Activated CD8-positive, alpha-beta memory T cell treated with anti-CD3 and anti-CD28 coated beads, Interleukin-2, amount 50 U/mL, for 1 hour (primary cell): ENCODE data around the gene ADAMTS10.
"Not testable (repeated sequence)": the region's sequence is repeated elsewhere in the genome, so short reads cannot be mapped to it uniquely, and the experiment has no call there.

Experiments used
- DNase-seq: peaks from one replicate; pipeline ENCODE4 v3.0.0-alpha.2; 2020; ENCODE audit errors: extremely low read depth

Gene ADAMTS10

DNA sequence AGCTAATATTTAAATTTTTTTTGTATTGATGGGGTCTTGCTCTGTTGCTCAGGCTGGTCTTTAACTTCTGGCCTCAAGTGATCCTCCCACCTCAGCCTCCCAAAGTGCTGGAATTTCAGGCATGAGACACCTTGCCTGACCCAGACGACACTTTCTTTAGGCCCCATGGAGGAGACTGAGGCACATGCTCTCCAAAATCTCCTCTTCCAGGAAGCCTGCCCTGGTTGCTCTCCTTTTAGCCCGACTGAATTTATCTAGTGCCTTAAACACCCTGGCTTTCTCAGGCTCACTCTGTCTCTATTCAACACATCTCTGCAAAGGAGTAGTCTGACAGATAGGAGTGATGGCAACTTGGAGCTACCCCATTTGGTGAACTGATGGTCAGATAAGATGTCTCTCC is 52.2 kb downstream of the ADAMTS10 start:
- no peak for DNase-seq

GRCh38 chr19:8557642-8558238 is 52.8 kb downstream of the ADAMTS10 start:
- no peak for DNase-seq

DNA sequence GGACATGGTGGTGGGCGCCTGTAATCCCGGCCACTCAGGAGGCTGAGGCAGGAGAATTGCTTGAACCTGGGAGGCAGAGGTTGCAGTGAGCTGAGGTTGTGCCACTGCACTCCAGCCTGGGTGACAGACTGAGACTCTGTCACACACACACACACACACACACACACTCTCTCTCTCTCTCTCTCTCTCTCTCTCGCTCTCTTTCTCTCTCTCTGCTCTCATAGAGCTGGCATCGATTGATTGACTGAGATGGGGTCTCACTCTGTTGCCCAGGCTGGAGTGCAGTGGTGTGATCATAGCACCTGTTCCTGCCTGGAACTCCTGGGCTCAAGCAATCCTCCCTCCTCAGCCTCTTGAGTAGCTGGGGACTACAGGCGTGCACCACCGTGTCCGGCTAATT is 56.8 kb downstream of the ADAMTS10 start:
- DNase-seq: not testable (repeated sequence)

DNA sequence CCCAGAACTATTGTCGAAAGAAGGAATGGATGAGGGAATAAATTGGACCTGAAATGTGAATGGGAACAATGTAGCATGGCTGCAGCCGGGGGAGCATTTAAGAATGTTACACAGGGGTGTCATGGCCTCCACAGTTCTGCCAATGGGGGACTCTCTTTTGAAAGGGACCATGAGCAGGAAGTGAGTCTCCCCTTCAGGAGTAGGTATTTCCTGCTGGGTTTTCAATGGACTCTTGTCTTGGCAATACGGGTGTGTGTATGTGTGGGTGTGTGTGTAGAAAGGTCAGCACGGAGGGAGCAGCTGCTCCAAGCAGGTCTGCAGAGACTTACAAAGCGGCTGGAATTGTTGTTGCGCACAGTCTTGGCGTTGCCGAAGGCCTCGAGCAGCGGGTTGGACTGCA is 57.7 kb downstream of the ADAMTS10 start:
- DNase-seq: no peak

GRCh38 chr19:8550070-8550469 is 60.4 kb downstream of the ADAMTS10 start:
- no peak for DNase-seq

GRCh38 chr19:8545743-8546142 is 64.8 kb downstream of the ADAMTS10 start:
- no peak for DNase-seq

DNA sequence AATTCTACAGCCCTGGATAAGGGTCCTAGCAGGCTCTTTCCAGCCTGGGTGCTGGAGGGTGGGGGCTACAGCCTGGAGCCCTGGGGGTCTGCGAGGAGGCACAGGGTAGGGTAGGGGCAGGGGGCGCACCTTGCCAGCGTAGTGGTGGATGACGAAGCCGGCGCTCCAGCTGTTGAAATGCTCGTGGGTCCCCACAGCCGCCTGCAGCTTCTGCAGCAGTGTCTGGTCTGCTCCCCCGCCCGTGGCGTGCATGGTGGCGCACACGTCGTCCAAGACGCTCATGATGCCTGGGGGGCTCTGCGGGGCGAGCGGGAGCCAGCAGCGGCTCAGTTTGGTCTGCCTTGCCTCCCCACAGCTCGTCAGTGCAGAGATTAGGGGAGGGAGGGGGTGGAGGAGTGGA is 66.3 kb downstream of the ADAMTS10 start:
- DNase-seq: no peak

GRCh38 chr19:8539621-8540149 is 70.8 kb downstream of the ADAMTS10 start:
- DNase-seq: no peak

DNA sequence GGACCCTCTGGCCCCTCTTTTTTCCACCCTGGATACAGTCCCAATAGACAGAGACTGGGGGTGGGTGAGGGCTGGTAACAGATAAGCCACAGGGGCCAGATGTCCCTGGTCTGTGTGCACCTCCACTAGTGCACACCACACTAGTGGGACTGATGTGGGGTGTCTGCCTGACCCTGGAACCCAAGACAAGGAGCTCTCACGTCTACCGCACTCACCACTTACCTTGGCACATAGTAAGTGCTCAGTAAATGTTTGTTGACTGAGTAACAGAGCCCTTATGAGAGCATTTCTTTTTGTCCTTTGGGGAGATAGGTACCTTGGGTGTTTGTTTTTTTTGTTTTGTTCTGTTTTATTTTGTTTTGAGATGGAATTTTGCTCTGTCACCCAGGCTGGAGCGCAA is 73.4 kb downstream of the ADAMTS10 start:
- DNase-seq: no peak

DNA sequence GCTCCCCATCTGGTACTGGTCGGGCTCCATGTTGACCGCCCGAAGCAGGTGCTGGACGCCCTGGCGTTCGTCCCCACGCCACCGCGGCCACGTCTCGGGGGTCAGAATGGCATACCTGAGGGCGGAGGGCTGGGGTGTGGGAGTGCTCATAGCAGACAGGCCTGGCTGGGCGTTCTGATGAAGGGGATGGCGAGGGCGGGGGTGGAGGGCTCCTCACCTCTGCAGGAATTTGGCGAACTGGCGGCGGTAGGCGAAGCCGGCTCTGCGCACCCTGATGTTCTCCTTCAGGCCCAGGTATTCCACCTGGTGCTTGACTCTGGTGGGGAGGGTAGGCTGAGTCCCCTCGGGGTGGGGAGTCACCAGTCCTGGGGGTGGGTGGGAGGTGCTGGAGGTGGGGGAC is 74.2 kb downstream of the ADAMTS10 start:
- no peak for DNase-seq

DNA sequence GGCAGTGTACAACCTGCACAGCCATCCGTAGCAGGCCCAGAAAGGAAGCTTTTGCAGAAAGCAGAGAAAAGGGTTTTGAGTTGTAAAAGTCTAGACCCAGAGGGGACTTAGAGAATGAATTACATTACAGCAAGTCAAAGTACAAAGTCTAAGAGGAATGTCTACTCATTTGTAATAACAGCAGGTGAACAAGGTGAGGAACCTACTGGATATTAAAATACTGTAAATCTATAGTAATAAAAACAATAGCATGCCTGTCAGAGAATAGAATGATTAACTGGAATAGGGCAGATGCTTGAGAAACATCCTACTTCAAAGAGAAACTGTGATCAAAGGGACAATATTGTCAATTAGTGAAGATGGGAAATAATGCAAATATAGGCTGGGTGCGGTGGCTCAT is 78.3 kb downstream of the ADAMTS10 start:
- no peak for DNase-seq

DNA sequence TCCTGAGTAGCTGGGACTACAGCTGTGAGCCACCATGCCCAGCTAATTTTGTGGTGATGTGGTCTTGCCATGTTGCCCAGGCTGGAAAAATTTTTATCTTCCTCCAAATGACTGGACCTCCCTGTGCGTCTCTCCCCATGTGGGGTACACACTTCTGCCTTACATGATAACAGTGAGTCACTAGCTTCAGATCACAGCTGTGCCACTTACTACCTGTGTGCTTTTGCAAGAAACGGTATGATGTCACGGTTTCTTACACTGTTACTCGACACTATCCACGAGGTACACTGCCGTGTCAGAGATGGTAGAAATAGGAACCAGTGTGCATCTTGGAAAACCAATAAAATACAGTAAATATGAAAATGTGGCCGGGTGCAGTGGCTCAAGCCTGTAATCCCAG is 79.0 kb downstream of the ADAMTS10 start:
- no peak for DNase-seq
